GM18951 (cell line): ENCODE results near the gene TMCC2.

Experiments used
- POLR2A ChIP-seq: IDR thresholded peaks from 4 replicates; pipeline ENCODE4 v1.6.1; 2011; ENCODE audit warnings: mild to moderate bottlenecking; ENCODE audit not compliant: insufficient read length, insufficient read depth; ENCODE audit errors: extremely low read depth
- in situ Hi-C: fragments of 300-500 bp; cut with MboI; formaldehyde crosslinking; loops from one replicate; pipeline ENCODE4 v1.12.0; 2022; ENCODE audit warnings: low sequenced_read_pairs, mixed read lengths, inconsistent platforms; ENCODE audit not compliant: unreplicated experiment

Gene TMCC2

GRCh38 chr1:205304695-205305070, 76.9 kb downstream of the TMCC2 start:
- in situ Hi-C loops = no loop called here
- no peak for TF ChIP-seq POLR2A

DNA sequence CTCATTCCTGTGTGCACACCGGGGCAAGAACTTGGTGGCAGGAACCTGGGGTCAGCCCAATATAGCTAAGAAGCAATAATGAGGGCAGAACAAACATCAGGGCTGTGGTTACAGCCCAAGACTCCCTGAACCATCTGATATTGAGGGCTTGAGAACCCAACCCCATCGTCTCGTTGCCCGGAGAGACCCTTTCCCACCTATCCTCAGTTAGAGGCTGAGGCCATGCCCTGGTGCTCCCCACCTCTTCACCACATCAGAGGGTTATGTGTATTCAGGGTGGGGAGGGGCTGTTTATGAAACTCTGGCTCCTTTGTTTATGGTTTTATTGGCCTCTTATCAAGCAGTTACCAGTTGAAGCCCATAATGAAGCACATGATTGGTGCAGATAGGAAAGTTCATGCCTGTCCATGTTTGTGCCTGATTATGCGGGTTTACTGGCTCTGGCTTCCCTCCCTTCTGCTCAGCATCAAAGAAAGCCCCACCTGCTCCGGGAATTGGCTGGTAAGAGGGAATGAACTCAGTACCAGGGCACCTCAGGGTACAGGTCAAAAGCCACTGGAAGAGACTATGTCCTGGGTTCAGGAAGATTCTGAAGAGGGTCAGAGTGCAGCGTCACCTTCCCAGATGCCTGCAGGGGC, 79.3 kb downstream of the TMCC2 start:
- in situ Hi-C loops = no loop called here
- TF ChIP-seq POLR2A = no peak

DNA sequence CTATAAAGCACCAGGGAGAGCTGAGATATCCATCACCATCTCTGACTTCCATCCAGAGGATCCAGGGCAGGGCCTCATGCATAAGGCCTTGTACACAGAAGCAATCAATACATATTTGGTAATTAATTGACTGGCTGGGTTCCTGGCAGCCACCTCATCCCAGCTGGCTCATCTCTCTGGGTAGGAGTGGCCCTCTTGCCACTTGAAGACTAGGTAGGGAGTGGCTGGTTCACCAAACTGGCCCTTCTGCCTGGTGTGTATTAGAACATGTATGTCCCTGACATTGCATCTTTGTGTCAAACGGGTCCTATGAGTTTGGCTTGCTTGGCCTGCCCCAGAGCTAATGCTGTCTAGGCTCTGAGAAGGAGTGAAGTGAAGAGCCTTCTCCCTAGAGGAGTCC, 82.0 kb downstream of the TMCC2 start:
- no peak for TF ChIP-seq POLR2A

GRCh38 chr1:205310976-205311704, 83.4 kb downstream of the TMCC2 start:
- no peak for TF ChIP-seq POLR2A
- in situ Hi-C loops = no loop called here

More for the DNA sequence above, 82.0 kb downstream of the TMCC2 start:
- in situ Hi-C loops = no loop called here

GRCh38 chr1:205312866-205313562, 85.3 kb downstream of the TMCC2 start:
- in situ Hi-C loops = no loop called here
- TF ChIP-seq POLR2A = no peak

DNA sequence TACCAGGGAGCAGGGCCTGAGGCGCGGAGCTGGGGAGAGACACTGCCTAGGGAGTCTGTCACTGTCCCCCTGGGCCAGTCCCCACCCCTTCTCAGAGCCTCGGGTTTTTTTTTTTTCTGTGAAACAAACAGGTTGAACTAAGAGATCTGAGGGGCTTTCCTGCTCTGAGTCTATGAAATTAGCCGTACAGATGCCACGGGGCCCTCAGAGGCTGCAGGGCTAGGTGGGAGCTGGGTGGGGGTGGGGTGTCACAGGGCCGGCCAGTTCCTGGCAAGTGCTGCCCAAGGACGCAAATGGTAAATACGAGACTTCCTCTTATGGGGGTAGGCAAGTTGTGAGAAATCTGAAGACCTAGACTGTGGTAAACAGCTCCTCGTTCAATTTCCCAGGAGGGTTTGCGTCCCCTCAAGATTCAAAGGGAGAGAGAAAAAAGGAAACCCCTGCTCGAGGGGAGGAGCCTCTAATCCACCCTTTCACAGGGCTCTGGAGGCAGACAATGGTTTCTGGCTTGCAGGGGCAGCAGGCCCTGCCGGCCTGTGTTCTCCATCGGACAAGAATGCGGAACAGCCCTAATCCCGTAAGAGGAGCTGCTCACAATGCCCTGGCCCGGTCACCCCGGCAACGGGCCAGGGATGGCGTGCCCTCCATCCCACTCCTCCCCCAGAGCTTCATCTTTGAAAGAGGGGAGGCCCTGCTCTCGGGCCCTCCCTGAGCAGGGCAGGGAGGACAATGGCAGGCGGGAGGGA, 86.0 kb downstream of the TMCC2 start:
- in situ Hi-C loops = no loop called here
- TF ChIP-seq POLR2A = no peak

DNA sequence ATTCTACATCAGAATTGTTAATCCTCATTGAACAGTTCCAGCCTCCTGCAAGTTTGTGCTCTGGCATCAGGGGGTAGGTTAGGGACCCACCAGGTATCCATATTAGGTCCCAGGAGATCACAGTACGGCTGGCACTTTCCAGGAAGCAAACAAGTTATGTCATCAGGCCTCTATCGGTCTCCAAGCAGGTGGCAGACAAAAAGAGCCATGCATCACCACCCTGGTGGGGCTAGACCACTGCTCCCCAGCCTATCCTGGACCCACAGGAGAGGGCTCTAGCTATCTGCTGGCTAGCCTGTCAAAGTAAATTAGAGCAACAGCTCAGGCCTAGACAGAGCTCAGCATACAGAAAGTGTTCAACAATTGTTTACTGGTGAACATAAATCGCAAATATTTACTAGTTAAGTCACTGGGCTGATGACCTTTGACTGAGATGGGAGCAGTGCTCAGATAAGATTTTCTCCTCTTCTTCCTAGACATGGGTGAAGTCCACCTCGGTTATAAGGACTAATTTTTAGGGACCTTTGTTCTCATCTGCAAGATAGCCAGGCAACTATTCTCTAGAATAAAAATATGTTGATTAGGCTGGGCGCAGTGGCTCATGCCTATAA, 87.4 kb downstream of the TMCC2 start:
- in situ Hi-C loops = no loop called here

GRCh38 chr1:205316161-205316566, 88.4 kb downstream of the TMCC2 start:
- in situ Hi-C loops = no loop called here

More for the DNA sequence above, 87.4 kb downstream of the TMCC2 start:
- TF ChIP-seq POLR2A = no peak

DNA sequence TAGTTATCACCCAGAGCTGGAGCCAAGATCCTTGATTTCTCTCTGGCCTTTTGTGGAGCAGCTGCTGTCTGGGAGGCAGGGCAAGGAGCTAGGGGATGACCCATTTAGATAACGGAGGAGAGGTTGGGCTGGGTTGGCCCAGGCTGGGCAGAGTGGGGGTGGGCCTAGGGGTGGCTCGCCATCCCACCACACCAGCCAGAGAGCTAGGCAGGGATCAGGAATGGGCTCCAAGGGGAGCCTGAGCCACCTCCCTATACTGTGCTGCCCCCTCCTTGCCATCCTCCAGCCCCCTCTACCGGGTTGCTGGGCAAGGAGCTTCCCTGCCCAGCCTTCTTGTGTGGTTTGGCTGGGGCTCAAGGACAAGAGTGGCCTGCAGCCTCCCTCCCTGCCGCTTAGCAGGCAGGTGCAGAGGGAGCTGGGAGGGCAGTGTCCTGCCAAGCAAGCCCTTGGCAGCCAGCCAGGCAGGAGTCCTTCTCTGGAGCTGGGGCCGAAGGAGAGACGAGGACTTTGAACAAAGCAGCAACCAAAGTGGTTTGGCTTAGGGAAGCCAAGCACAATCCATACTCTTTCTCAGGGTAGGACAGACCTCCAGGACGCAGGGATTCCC, 89.7 kb downstream of the TMCC2 start:
- no peak for TF ChIP-seq POLR2A
- in situ Hi-C loops = no loop called here

More at GRCh38 chr1:205316161-205316566, 88.4 kb downstream of the TMCC2 start:
- TF ChIP-seq POLR2A = no peak

GRCh38 chr1:205318231-205318991, 90.7 kb downstream of the TMCC2 start:
- in situ Hi-C loops = no loop called here
- no peak for TF ChIP-seq POLR2A

DNA sequence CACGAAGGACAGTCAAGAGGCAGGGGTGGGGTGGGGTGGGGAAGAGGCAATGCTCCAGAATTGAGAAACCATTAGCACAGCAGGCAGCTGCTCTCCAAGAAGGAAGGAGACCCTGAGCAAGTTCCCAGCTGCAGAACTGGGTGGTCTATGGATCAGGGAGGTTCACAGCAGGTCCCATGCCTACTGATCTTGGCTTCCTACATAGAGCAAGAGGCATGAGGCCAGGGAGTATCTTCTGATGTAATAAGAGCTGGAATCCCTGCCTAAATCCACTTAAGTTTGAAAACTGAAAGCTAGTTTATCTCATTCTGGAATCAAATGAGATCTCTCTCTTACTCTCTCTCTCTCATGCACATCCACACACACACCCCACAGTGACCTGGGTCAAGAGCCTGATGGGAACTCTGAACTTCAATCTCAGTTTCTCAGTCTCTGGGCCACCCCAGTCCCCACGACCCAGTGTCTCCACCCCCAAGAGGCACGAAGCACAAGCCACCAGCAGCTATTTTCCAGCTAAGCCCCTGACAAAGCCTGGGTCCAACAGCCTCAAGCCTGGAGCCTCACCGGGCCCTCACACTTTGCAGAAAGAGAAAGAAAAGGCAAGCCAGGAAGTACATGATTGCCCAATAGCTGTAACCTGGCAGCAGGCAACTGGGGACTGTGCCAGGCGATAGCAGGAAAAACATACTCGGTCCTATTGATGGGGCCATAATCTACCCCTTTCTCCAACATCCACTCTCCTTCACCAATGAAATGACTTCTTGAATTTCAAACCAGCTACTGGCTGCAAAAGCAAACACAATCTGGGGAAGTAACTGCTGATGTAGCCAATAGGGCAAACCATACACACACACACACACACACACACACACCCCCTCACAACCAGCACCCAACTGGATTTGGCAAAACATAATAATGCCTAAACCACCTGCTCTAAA, 91.6 kb downstream of the TMCC2 start:
- TF ChIP-seq POLR2A = no peak
- in situ Hi-C loops = loop anchor here (5.0 kb wide), 1 partner anchor 37 kb away; no protein-coding TSS in a partner anchor
